Motor neuron (in vitro differentiated cells): ENCODE results near the gene ZBTB21. TPM values are rescaled to one million over a fixed set of nuclear protein-coding genes. Genes with fewer than 3 reads are reported as not detected.

Source experiments
- ATAC-seq, 8 experiments: fragments of 200-7000 bp; cut with Tn5 transposase; replicated peaks in 6 of 8; 2 replicates each; pipeline ENCODE4 v1.8.0; 2021; ENCODE audit warnings: mild to moderate bottlenecking in 8 of 8, moderate library complexity in 8 of 8
- H3K27ac ChIP-seq, 2 donors: fragments of 250-450 bp; sonication (Bioruptor Pico); 2 replicates each; pipeline ENCODE4 v1.9.0; 2021; ENCODE audit warnings: antibody characterized with exemption in 2 of 2, mild to moderate bottlenecking in 2 of 2, moderate library complexity in 1 of 2
- H3K4me1 ChIP-seq, 2 donors: fragments of 250-450 bp; sonication (Bioruptor Pico); replicated peaks in 1 of 2; 2 replicates each; pipeline ENCODE4 v1.6.1; 2021; ENCODE audit warnings: antibody characterized with exemption in 2 of 2, mild to moderate bottlenecking in 2 of 2, moderate library complexity in 1 of 2
- H3K4me3 ChIP-seq, 5 donors: fragments of 250-450 bp; sonication (Bioruptor Pico); 2 replicates each; pipeline ENCODE4 v1.9.0; 2021; ENCODE audit warnings: antibody characterized with exemption in 5 of 5, mild to moderate bottlenecking in 5 of 5, moderate library complexity in 4 of 5
- WGBS, 10 experiments: fragments of 450-650 bp; shearing (Covaris generic); methylation state at CpG; one replicate each; pipeline ENCODE4 v1.0.0; 2022; 5-methylcytosine and 5-hydroxymethylcytosine counted together
- in situ Hi-C, 9 experiments: fragments of 400-800 bp; cut with MboI; loops; one replicate each; pipeline ENCODE4 v1.15.0; 2021; ENCODE audit warnings: low sequenced_read_pairs in 9 of 9, low pct_unique_long_range_greater_than_20kb in 2 of 9; ENCODE audit not compliant: unreplicated experiment in 9 of 9
- total RNA-seq, 8 experiments: library from RNA; unstranded; fragments of 300-600 nt; gene quantifications; 2 replicates each; pipeline versions ENCODE4 v1.2.3 to v1.2.4, GENCODE V29; 2022

Gene ZBTB21
- total RNA-seq, 8 experiments from 2014 or later, result 9.0 to 22.3 (median 14.2) TPM

DNA sequence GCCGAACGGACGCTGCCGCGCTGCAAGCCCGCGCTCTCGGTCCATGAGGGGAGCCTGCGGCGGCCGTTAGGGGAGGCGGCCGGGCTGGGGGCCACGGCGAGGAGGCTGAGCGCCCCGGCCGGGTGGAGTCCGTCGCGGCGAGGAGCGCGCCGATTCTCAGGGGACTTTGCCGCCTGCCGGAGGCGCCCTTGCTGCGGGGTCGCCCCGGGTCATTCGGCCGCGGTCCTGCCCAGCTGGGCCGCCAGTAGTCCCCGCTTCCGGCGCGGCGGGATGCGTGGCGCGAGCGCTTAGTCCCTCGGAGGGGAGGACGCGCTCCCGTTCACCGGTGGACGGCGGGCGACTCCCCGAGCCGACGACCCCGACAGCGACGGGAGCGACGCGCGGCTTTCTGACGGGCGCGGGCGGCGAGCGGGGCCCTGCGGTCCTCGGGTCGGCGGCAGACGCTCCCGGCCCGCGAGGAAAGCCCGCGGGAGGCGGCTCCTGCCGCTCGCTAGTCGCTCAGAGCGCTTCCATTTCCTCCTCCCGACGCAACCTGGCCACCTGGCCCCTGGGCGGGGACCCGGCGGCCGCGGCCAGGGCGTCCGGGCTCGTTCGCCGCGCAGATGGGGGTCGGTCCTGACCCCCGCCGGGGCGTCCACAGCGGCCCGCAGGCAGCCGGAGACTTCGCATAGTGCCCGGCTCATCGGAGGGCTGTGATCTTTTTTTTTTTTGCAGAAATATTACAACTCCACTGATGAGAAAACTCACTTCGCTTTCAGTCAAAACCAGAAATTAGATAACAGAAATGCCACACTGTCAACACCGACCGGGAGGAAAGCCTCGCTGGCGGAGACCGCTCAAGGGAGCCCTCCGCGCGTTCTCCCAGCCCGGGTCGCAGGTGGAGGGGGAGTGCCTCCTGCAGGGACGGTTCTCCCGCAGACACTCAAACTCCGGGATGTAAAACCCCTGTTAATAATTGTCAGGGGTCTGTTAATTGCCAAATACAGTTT is 641 bp upstream of the ZBTB21 start:
- peak overlapping the region; percentile 96 for H3K27ac ChIP-seq
- in situ Hi-C loops, result loop anchor here in 1 of 9 experiments (25.0 kb wide), 1 partner anchor 102 kb away; no protein-coding TSS in a partner anchor
- 0 to 10% (median 2%) methylated on average over 3 to 17 of the region's 120 CpGs; no CpG with 5 or more reads in 1 of the 10 experiments for WGBS, 10 experiments
- H3K4me1 ChIP-seq, result peaks cover 6 to 7% of the 10 kb centered on the region in 2 donors
- ATAC-seq, result peak; percentile 10 to 64 (median 44)
- H3K4me3 ChIP-seq, result peak overlapping the region; percentile 61 to 96 (median 75)

DNA sequence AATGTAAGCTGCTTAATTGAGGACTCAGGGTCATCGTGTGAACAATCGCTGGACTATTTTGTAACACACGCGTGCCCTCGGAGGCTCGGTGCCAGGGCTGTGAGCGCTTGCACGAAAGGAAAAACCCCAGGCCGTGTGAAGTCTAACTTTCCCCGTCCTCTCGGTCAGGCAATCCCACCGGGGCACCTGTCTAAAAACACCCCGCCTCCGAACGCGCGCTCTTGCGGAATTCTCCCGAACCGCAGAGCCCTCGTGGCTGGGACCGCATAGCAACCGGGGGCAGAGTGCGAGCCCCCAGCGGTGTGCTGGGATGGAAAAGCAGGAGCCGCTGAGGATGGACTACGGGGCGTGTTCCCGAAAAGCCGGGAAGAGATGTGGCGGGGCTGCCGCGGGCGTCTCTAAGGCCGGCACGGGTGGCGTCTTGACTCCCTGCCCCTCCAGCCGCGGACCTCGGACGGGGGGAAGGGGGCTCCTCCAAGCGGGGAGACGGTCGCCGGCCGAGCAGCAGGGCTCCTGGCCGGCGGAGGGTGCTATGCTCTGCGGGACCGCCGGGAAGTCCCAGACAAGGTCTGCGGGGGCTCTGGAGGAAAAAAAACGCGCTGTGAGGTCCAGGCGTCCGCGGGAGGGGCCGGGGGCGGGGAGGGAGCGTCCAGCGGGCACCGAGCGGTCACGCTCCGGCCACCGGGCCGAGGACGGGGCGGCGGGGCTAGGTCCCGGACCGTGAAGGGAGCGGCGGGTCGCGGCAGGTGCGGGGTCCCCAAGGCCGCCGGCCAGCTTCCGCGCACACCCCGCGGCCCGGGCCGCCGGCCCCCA is 936 bp downstream of the ZBTB21 start:
- ATAC-seq, result peak; percentile 14 to 50 (median 45)
- H3K27ac ChIP-seq, result peak overlapping the region; percentile 96
- peak overlapping the region; percentile 61 to 96 (median 75) for H3K4me3 ChIP-seq
- H3K4me1 ChIP-seq, result peaks cover 6 to 7% of the 10 kb centered on the region in 2 donors
- WGBS, 10 experiments, result 0 to 3% (median 0%) methylated on average over 1 to 21 of the region's 86 CpGs; no CpG with 5 or more reads in 2 of the 10 experiments
- in situ Hi-C loops, result loop anchor here in 1 of 9 experiments (25.0 kb wide), 1 partner anchor 103 kb away; no protein-coding TSS in a partner anchor

DNA sequence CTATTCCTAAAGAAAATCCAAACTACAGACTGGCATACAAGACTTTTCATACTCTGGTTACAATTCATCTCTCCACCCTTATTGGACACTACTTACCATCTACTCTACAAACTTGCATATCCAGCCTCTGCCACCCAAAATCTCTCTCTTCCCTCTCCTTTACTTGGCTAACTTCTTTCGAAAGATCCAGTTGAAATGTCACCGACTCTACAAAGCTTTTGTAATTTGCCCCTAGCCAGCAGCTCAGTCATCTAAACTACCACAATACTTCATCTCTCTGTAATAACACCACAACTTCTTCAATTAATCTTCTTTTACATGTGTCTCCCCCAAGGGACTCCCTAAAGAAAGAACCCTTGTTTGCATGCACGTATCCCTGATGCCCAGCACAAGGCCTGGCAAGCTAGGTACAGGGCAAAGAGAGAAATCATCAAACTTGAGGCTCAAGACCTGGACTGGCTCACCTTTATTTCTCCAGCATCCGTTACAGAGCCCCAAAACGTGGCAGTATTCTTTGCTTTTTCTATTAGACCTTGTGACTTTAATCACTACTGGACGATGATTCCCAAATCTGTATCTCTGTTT is 2.7 kb downstream of the ZBTB21 start:
- in situ Hi-C loops, result loop anchor here in 1 of 9 experiments (25.0 kb wide), 1 partner anchor 105 kb away; no protein-coding TSS in a partner anchor
- no peak overlapping the region for H3K27ac ChIP-seq
- H3K4me3 ChIP-seq, result no peak overlapping the region
- WGBS, 10 experiments, result 60 to 100% (median 95%) methylated on average over 1 to 6 of the region's 6 CpGs; no CpG with 5 or more reads in 2 of the 10 experiments
- ATAC-seq, result no peak
- H3K4me1 ChIP-seq, result peaks cover 6 to 7% of the 10 kb centered on the region in 2 donors

DNA sequence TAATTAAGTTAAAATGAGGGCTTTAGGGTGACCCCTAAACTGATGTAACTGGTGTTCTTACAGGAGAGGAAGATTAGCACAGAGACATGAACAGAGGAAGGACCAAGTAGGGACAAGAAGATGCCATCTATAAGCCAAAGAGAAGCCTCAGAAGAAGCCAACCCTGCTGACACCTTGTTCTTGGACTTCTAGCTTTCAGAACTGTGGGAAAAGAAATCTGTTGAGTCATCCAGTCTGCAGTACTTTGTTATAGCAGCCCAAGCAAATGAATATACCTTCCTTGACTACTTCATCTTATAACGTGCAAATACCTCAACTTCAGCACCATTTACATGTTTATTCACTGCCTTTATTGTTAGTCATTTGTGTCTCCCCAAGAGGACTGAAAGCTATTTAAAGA is 3.4 kb downstream of the ZBTB21 start:
- H3K4me1 ChIP-seq, result peaks cover 6 to 7% of the 10 kb centered on the region in 2 donors
- in situ Hi-C loops, result loop anchor here in 1 of 9 experiments (25.0 kb wide), 1 partner anchor 106 kb away; no protein-coding TSS in a partner anchor
- no peak overlapping the region for H3K27ac ChIP-seq
- no peak for ATAC-seq
- no peak overlapping the region for H3K4me3 ChIP-seq
- 71 to 100% (median 89%) methylated on average over 1 of the region's 1 CpG; no CpG with 5 or more reads in 4 of the 10 experiments for whole genome bisulfite sequencing, 10 experiments

DNA sequence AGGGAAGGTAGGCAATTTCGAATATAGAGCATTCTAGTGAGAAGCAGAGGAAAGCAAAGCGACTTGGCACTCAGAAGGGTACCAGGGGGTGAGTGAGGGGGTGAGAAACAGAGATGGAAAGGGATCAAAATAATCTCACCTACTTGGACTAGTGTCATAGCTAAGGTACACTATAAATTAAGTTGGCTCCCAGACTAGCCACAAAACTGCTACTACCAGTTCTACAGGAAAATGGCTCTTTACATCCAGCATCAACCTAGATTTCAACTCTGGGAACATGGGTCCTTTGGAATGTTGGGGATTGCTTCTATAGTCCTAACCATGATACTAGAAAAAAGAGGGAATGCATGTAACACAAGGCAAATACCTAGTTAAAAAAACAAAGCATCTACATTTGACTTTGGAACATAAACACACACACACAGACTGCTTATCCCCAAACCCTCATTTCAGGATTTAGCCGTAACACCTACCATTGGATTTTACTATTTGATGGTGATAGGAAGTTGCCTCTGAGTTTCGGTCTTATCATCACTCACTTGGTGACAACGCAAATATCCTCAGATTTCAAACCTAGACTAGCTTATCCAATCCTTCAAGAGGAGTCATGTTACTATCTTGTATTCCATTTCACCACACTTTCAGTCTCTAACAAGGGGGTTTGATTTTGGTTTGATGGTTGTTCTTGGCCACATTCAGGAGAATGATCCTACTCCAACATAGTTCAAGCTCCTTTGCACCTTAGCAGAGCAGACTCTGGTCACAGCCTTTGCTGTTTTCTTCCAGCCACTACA is 5.6 kb downstream of the ZBTB21 start:
- peaks cover 3 to 5% of the 10 kb centered on the region in 2 donors for H3K4me1 ChIP-seq
- ATAC-seq, result no peak
- no peak overlapping the region for H3K27ac ChIP-seq
- no peak overlapping the region for H3K4me3 ChIP-seq
- WGBS, 10 experiments, result 87 to 100% (median 100%) methylated on average over 3 to 5 of the region's 5 CpGs; no CpG with 5 or more reads in 1 of the 10 experiments
- in situ Hi-C loops, result loop anchor here in 1 of 9 experiments (25.0 kb wide), 1 partner anchor 108 kb away; no protein-coding TSS in a partner anchor

DNA sequence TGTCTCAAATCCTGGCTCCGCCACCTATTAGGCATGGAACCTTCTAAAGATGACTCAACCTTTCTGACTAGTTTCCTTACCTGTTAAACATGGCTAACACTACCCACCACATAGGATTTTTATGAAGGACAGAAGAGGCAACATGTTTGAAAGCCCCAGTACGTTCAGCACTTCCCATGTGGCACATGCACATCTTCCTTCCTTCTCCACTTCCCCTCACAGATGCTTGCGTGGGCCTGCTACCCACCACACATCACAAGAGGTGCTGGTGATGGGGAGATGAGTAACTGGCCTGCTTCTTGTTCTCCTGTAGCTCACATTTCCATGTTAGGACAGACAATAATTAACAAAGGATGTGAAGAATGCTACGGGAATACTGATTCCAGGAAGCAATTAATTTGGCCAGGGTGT is 7.1 kb downstream of the ZBTB21 start:
- 40 to 100% (median 90%) methylated on average over 1 to 4 of the region's 4 CpGs; no CpG with 5 or more reads in 1 of the 10 experiments for WGBS, 10 experiments
- H3K4me1 ChIP-seq, result peaks cover 0 to 2% of the 10 kb centered on the region in 2 donors
- H3K27ac ChIP-seq, result no peak overlapping the region
- H3K4me3 ChIP-seq, result no peak overlapping the region
- no peak for ATAC-seq
- in situ Hi-C loops, result loop anchor here in 1 of 9 experiments (25.0 kb wide), 1 partner anchor 109 kb away; no protein-coding TSS in a partner anchor

DNA sequence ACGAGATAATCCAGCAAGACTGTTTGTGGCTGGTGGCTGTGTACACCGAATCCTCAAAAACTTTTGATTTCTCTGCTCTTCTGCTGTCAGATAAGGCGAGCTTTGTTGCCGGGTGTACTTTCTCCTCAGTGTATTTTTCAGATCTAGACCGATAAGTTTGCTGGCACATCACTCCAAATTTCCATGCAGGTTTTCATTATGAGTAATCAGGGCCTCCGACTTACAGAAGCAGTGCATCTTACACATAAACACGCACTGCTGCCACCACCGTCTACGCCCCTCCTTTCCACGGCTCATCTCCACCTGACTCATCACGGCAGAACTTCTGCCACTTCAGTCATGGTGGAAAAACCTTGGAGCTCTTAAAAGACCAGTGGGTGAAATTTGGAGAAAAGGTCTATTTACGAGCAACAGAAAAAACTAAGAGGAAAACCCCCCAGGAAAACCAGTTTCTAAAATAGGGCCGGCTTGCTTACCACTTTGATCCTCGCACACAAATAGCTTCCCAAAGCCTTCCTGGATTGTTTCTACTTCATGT is 7.7 kb downstream of the ZBTB21 start:
- Histone ChIP-seq H3K4me3 (no peak overlapping the region), H3K27ac (no peak overlapping the region), H3K4me1 (no peaks in the 10 kb centered on the region)
- in situ Hi-C loops, result loop anchor here in 1 of 9 experiments (25.0 kb wide), 1 partner anchor 110 kb away; no protein-coding TSS in a partner anchor
- 24 to 100% (median 90%) methylated on average over 1 to 14 of the region's 14 CpGs for WGBS, 10 experiments
- ATAC-seq, result peak in 2 of 8 experiments; percentile 88 to 95

DNA sequence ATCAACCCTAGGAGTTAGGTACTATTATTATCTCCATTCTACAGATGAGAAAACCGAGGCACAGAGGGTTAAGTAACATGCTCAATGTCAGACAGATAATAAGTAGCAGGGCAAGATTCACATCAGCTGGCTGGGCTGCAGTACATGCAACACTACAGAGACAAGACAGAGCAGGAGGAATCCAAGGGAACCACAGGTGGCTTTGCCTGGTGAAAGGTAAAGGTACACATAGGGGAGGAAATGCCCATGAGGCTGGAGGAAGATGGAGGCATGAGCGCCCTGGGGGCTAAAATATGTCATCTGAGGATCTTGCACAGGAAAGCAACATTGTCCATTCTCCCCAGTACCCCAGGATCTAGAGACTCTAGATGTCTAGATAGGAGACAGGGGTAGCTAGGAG is 8.4 kb downstream of the ZBTB21 start:
- H3K27ac ChIP-seq, result no peak overlapping the region
- no peak overlapping the region for H3K4me3 ChIP-seq
- 80 to 100% (median 100%) methylated on average over 1 to 2 of the region's 2 CpGs for WGBS, 10 experiments
- ATAC-seq, result no peak
- in situ Hi-C loops, result loop anchor here in 1 of 9 experiments (25.0 kb wide), 1 partner anchor 111 kb away; no protein-coding TSS in a partner anchor
- no peaks in the 10 kb centered on the region for H3K4me1 ChIP-seq

DNA sequence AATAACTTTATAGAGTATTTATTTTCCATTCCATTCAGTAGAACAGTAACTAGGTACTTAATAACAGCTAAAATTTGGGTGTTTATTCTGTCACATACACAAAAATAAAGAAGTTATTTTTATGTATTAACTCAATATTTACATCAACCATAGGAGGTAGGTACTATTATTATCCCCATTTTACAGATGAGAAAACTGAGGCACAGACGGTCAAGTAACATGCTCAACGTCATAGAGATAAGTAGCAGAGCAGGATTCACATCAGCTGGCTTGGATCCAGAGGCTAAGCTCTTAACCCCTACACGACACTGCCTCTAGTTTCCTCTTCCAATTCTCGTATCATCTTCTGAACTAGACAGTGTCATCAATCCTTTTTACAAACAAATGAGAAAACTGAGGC is 9.3 kb downstream of the ZBTB21 start:
- Histone ChIP-seq H3K4me3 (no peak overlapping the region), H3K4me1 (no peaks in the 10 kb centered on the region), H3K27ac (no peak overlapping the region)
- 67 to 100% (median 99%) methylated on average over 1 to 4 of the region's 4 CpGs for WGBS, 10 experiments
- no peak for ATAC-seq
- in situ Hi-C loops, result loop anchor here in 1 of 9 experiments (25.0 kb wide), 1 partner anchor 111 kb away; no protein-coding TSS in a partner anchor

DNA sequence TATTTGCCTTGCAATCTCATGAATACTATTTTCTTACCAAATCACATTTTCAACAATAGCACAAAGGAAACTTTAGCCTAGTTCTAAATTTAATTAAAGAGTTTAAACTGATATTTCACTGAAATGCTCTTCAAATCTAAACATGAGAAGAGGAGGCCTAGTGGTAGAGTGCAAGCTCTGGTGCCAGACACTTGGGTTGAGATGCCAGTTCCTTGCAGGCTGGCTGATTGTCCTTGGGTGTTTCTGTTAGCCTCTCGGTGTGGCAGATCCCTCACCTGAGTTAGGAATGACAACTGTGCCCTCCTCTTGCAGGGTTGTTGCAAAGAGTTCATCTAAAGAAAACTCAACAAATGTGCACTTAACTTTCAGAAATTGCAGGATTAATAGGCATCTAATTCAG is 12.5 kb downstream of the ZBTB21 start:
- Histone ChIP-seq H3K4me1 (no peaks in the 10 kb centered on the region), H3K4me3 (no peak overlapping the region), H3K27ac (no peak overlapping the region)
- ATAC-seq, result no peak
- WGBS, 10 experiments, result 71 to 100% (median 100%) methylated on average over 1 of the region's 1 CpG; no CpG with 5 or more reads in 2 of the 10 experiments
- in situ Hi-C loops, result no loop called here

DNA sequence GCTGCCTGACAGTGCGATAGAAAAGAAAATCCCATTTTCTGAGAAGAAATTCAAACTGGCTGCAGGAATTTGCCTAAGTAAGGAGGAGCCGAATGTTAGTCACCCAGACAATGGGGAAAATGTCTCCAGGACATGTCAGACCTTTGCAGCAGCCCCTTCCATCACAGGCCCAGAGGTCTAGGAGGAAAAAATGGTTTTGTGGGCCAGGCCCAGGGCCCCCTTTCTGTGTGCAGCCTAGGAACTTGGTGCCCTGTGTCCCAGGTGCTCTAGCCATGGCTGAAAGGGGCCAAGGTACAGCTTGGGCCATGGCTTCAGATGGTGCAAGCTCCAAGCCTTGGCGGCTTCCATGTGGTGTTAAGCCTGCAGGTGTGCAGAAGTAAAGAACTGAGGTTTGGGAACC is 14.6 kb downstream of the ZBTB21 start:
- in situ Hi-C loops, result no loop called here
- Histone ChIP-seq H3K4me1 (no peaks in the 10 kb centered on the region), H3K4me3 (no peak overlapping the region), H3K27ac (no peak overlapping the region)
- WGBS, 10 experiments, result 50 to 100% (median 92%) methylated on average over 1 to 3 of the region's 3 CpGs; no CpG with 5 or more reads in 1 of the 10 experiments
- ATAC-seq, result no peak
